ENCODE measurements around the gene RPS3A. TPM values are rescaled to one million over a fixed set of nuclear protein-coding genes. Genes with fewer than 3 reads are reported as not detected.
"Not testable (repeated sequence)": the region's sequence is repeated elsewhere in the genome, so short reads cannot be mapped to it uniquely, and the experiment has no call there.

RPS3A gene
- polyA plus RNA-seq (ENCODE audit: insufficient read length in 10 of 10) = 1,000 to 10,000 TPM; 4,872 to 6,683 (median 5,601) TPM
- long read RNA-seq, donor 1, transcript RPS3A-201 (6 exons, 934 nt) = major isoform, 2,936 of 3,357 reads
- long read RNA-seq, donor 1, transcript RPS3A-205 (6 exons, 674 nt) = minor isoform, 24 of 3,357 reads
- long read RNA-seq, donor 1, transcript RPS3A-208 (4 exons, 576 nt) = minor isoform, 15 of 3,357 reads
- long read RNA-seq, donor 1, partial matches to known transcripts = 312 of 3,357 reads
- long read RNA-seq, donor 1, other reads (novel, unspliced or antisense) = 65 of 3,357 reads
- long read RNA-seq, donor 2, transcript RPS3A-201 (6 exons, 934 nt) = major isoform, 2,873 of 3,273 reads
- long read RNA-seq, donor 2, transcript RPS3A-208 (4 exons, 576 nt) = minor isoform, 11 of 3,273 reads
- long read RNA-seq, donor 2, transcript RPS3A-205 (6 exons, 674 nt) = minor isoform, 46 of 3,273 reads
- long read RNA-seq, donor 2, partial matches to known transcripts = 251 of 3,273 reads
- long read RNA-seq, donor 2, other reads (novel, unspliced or antisense) = 86 of 3,273 reads
- long read RNA-seq, donor 3, partial matches to known transcripts = 0 of 4 reads
- long read RNA-seq, donor 3, other reads (novel, unspliced or antisense) = 0 of 4 reads
- long read RNA-seq, donor 4, transcript RPS3A-205 (6 exons, 674 nt) = minor isoform, 16 of 2,130 reads
- long read RNA-seq, donor 4, transcript RPS3A-201 (6 exons, 934 nt) = major isoform, 1,833 of 2,130 reads
- long read RNA-seq, donor 4, transcript RPS3A-208 (4 exons, 576 nt) = minor isoform, 11 of 2,130 reads
- long read RNA-seq, donor 4, partial matches to known transcripts = 227 of 2,130 reads
- long read RNA-seq, donor 4, other reads (novel, unspliced or antisense) = 43 of 2,130 reads
- long read RNA-seq, donor 5, transcript RPS3A-208 (4 exons, 576 nt) = minor isoform, 25 of 4,213 reads
- long read RNA-seq, donor 5, transcript RPS3A-205 (6 exons, 674 nt) = minor isoform, 35 of 4,213 reads
- long read RNA-seq, donor 5, transcript RPS3A-201 (6 exons, 934 nt) = major isoform, 3,785 of 4,213 reads
- long read RNA-seq, donor 5, partial matches to known transcripts = 267 of 4,213 reads
- long read RNA-seq, donor 5, other reads (novel, unspliced or antisense) = 94 of 4,213 reads
- long read RNA-seq, donor 6, transcript RPS3A-205 (6 exons, 674 nt) = minor isoform, 22 of 3,351 reads
- long read RNA-seq, donor 6, transcript RPS3A-201 (6 exons, 934 nt) = major isoform, 3,045 of 3,351 reads
- long read RNA-seq, donor 6, transcript RPS3A-208 (4 exons, 576 nt) = minor isoform, 11 of 3,351 reads
- long read RNA-seq, donor 6, partial matches to known transcripts = 175 of 3,351 reads
- long read RNA-seq, donor 6, other reads (novel, unspliced or antisense) = 93 of 3,351 reads
- long read RNA-seq, donor 7, transcript RPS3A-201 (6 exons, 934 nt) = major isoform, 1,636 of 1,963 reads
- long read RNA-seq, donor 7, transcript RPS3A-208 (4 exons, 576 nt) = minor isoform, 5 of 1,963 reads
- long read RNA-seq, donor 7, transcript RPS3A-205 (6 exons, 674 nt) = minor isoform, 16 of 1,963 reads
- long read RNA-seq, donor 7, partial matches to known transcripts = 284 of 1,963 reads
- long read RNA-seq, donor 7, other reads (novel, unspliced or antisense) = 20 of 1,963 reads
- long read RNA-seq, donor 8, transcript RPS3A-208 (4 exons, 576 nt) = minor isoform, 9 of 2,010 reads
- long read RNA-seq, donor 8, transcript RPS3A-205 (6 exons, 674 nt) = minor isoform, 14 of 2,010 reads
- long read RNA-seq, donor 8, transcript RPS3A-201 (6 exons, 934 nt) = major isoform, 1,762 of 2,010 reads
- long read RNA-seq, donor 8, partial matches to known transcripts = 181 of 2,010 reads
- long read RNA-seq, donor 8, other reads (novel, unspliced or antisense) = 42 of 2,010 reads
- long read RNA-seq, donor 9, transcript RPS3A-201 (6 exons, 934 nt) = major isoform, 434 of 466 reads
- long read RNA-seq, donor 9, partial matches to known transcripts = 27 of 466 reads
- long read RNA-seq, donor 9, other reads (novel, unspliced or antisense) = 0 of 466 reads

DNA sequence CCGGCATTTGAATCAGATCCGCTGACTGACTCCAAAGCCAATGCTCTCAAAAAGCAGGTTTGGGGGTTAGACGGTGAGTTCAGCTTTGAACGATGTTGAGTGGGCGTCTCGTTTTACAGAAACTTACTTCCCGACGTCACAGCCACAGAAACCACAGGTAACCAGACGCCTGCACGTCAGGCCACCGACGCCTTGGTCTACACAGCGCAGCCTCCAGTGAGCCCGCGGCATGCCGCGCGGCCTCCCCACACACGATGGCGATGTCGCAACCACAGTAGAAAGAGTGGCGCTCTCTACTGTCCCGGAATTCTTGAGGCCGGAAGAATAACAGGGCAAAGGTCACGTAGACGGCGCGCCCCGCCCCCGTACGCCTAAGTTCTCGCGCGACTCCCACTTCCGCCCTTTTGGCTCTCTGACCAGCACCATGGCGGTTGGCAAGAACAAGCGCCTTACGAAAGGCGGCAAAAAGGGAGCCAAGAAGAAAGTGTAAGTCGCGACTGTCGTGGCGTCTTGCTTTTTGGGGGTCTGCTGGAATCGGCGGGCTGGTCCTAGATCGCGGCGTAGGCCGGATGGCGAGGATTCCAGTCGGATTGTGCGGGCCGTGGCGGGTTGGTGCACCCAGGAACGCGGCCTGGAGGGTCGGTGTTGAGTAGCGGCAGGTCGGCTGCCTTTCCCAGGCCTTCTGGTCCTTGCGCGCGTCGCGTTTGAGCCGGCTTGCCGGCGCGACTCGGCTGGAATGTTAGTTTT lies at the start of gene RPS3A:
Gene RPS3A (plus strand): TSS at position 400 of the 747 bp plus-strand sequence. CDS start 25 bp downstream, at position 425.
- peak; percentile 97 to 99 (median 98) for DNase-seq

DNA sequence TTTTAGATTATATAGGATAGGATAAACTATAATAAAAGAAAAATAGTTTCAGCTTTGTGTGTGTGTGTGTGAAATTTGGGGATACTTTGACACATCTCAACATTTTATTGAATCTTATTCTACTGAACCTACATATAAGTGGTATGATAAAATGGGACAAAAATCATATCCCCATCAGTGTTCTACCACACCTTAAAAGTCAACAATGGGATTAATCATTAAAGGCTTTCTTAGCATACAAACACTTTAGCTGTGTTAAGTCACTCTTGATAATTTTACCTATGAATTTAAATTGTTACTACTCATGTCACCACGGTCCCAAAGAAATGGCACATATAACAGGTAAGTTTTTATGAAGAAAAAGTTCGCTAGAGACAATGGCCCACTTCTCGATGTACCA lies 46.6 kb upstream of the RPS3A start:
- DNase-seq = no peak

- DNase-seq = no peak
Observed at GRCh38 chr4:151055539-151055938, 43.9 kb upstream of the RPS3A start.

- DNase-seq = not testable (repeated sequence)
Observed at GRCh38 chr4:151063143-151063542, 36.3 kb upstream of the RPS3A start.

- peak; percentile 2 to 38 (median 5) for DNase-seq
Observed at GRCh38 chr4:151067316-151067970, 32.0 kb upstream of the RPS3A start.

DNA sequence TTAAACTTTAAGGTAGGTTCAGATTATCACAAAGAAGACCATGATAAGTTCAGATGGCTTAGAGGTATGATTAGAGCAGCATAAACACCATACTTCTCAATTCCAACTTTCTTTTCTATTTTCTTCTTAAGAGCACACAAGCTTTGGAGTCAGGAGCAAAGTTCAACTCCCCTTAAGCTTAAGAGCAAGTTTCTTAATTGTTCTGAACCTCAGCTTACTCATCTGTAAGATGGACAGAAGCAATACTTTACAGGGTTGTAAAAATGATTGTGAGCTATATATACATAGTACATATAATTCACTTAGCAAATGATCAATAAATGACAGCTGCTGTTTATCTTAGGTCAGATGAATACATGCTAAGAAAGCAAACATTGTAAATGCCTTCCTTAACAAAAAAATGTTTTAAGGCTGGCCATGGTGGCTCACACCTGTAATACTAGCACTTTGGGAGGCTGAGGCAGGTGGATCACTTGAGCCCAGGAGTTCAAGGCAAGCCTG lies 25.0 kb upstream of the RPS3A start:
- DNase-seq = no peak

DNA sequence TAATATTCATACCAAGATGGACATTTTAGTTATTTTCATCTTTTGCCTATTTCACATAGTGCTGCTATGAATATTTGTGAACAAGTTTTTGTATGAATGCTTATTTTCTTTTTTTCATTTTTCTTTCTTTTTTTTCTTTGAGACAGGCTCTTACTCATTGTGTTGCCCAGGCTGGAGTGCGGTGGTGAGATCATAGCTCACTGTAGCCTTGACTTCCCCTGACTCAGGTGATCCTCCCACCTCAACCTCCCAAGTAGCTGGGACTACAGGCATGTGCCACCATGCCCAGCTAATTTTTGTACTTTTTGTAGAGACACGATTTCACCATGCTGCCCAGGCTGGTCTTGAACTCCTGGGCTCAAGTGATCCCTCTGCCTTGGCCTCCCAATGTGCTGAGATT lies 21.4 kb upstream of the RPS3A start:
- not testable (repeated sequence) for DNase-seq

- DNase-seq = no peak
Observed at GRCh38 chr4:151087467-151087866, 12.0 kb upstream of the RPS3A start.

- no peak for DNase-seq
Observed at GRCh38 chr4:151091047-151091446, 8.4 kb upstream of the RPS3A start.

GRCh38 chr4:151092488-151092887 lies 6.9 kb upstream of the RPS3A start:
- DNase-seq = no peak

DNA sequence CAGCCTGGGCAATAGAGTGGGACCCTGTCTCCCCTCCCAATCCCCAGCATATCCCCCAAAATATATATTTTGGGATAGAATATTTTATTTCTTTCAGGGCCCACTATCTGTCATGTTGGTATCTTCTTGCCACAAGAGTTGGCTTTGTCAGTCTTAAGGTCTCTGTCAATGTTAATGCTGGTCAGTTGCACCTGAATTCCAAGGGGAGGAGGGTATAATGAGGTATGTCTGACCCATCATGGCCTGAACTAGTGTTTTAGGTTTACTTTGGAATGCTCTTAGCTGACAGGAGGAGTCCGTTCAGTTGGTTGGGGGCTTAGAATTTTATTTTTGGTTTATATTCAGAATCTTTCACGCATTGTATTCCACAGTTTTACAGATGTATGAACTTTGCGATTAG lies 6.2 kb upstream of the RPS3A start:
- DNase-seq = no peak

DNA sequence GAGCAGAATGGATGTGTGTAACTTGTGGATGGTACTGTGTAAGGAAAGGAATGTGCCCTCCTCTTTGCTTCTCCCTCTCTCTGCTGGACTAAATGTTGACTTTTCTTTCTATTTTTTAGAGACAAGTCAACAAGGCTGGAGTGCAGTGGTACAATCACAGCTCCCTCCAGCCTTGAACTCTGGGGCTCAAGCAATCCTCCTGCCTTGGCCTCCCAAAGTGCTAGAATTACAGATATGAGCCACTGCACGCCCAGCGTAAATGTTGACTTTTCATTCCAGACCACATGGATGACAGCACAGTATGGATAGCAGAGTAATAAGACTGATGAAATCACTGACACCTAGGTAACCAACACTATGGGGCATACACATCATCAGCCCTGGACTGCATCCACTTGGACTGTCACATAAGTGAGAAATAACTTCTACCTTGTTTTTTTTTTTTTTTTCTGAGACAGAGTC lies 5.1 kb upstream of the RPS3A start:
- no peak for DNase-seq

GRCh38 chr4:151095142-151095541 lies 4.3 kb upstream of the RPS3A start:
- no peak for DNase-seq

DNA sequence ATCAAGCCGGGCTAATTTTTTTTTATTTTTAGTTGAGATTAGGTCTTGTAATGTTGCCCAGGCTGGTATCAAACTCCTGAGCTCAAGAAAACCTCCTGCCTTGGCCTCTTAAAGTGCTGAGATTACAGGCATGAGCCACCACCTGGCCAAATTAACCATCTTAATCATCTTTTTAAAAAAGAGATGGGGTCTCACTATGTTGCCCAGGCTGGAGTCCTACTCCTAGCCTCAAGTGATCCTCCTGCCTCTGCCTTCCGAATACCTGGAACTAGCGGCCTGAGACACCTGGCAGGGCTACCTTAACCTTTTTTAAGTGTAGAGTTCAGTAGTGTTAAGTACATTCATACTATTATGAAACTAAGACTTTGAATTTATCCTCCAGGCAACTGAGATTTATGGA lies 1.7 kb upstream of the RPS3A start:
- DNase-seq = no peak

GRCh38 chr4:151098979-151099228 lies 524 bp upstream of the RPS3A start:
- no peak for DNase-seq

- DNase-seq = no peak
Observed at GRCh38 chr4:151099976-151100417, 569 bp downstream of the RPS3A start.

GRCh38 chr4:151100531-151100930 lies 1.1 kb downstream of the RPS3A start:
- no peak for DNase-seq

- no peak for DNase-seq
Observed at GRCh38 chr4:151103758-151104157, 4.3 kb downstream of the RPS3A start.

GRCh38 chr4:151104621-151105020 lies 5.2 kb downstream of the RPS3A start:
- no peak for DNase-seq

Data from muscle of back (tissue), 13 donors.